Upper lobe of right lung (tissue), 1 donor: Measurements from ENCODE around the gene APBA3. TPM values are rescaled to one million over a fixed set of nuclear protein-coding genes. Genes with fewer than 3 reads are reported as not detected.

Experiments
- ATAC-seq: fragments of 200-7000 bp; cut with Tn5 transposase; one replicate; pipeline ENCODE4 v1.9.1; 2020; ENCODE audit warnings: mild to moderate bottlenecking, moderate library complexity
- DNase-seq: peaks from one replicate; pipeline ENCODE4 v3.0.0-alpha.2; 2020
- H3K27ac ChIP-seq: fragments of 200-600 bp; one replicate; pipeline ENCODE4 v1.8.0; 2022
- H3K27me3 ChIP-seq: fragments of 200-600 bp; one replicate; pipeline ENCODE4 v1.8.0; 2022; ENCODE audit warnings: mild to moderate bottlenecking
- H3K36me3 ChIP-seq: fragments of 200-600 bp; one replicate; pipeline ENCODE4 v1.8.0; 2022
- H3K4me1 ChIP-seq: fragments of 200-600 bp; one replicate; pipeline ENCODE4 v1.8.0; 2022
- H3K4me3 ChIP-seq: fragments of 200-600 bp; one replicate; pipeline ENCODE4 v1.8.0; 2022; ENCODE audit warnings: mild to moderate bottlenecking
- H3K9me3 ChIP-seq: fragments of 200-600 bp; one replicate; pipeline ENCODE4 v1.8.0; 2022
- intact Hi-C: fragments of 100-400 bp; cut with DNase I; formaldehyde crosslinking; loops from one replicate; pipeline ENCODE4 v1.11.0; 2022
- total RNA-seq: library from RNA; stranded (reverse); fragmentation: NEBNext Ultra II Directional; extraction: Animal tissue kit (Norgen Biotek cat#: 25700); gene quantifications from one replicate; pipeline ENCODE4 v1.2.1, GENCODE V29; 2021
- TF ChIP-seq, protein P1 (sequence below): fragments of 200-600 bp; IDR thresholded peaks from one replicate; pipeline ENCODE4 v1.8.0; 2022; ENCODE audit warnings: antibody characterized with exemption
- donor health status: DM: no; HTN: yes; CAD: no; lungs with severe emphysema.

APBA3 gene
- total RNA-seq, 1 donor from 2014 or later = 21.9 TPM

DNA sequence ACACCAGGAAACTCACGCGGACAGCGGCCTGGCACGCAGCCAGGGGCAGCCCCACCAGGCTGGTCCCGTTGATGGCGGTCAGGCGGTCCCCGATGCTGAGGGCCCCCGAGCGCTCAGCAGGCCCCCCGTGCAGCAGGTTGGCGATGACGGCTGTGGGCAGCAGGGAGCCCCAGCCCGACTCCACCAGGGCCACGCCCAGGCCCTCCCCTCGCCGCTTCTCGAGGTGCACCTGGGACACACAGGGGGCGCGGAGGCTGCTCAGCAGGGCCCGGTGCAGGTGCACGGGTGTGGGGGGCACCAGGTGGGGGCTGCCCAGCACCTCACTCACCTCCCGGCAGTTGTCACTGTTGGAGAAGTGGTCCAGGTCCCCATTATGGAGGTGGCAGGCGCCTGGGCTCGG lies 9.0 kb downstream of the APBA3 start:
- Histone ChIP-seq H3K27ac (no peak overlapping the region), H3K4me1 (no peaks in the 10 kb centered on the region), H3K4me3 (no peak overlapping the region), H3K36me3 (peaks cover 46% of the 10 kb centered on the region), H3K9me3 (no peaks in the 10 kb centered on the region), H3K27me3 (no peaks in the 10 kb centered on the region)
- ATAC-seq (no peak), DNase-seq (no peak)
- intact Hi-C loops = no loop called here
- TF ChIP-seq, protein P1, sequence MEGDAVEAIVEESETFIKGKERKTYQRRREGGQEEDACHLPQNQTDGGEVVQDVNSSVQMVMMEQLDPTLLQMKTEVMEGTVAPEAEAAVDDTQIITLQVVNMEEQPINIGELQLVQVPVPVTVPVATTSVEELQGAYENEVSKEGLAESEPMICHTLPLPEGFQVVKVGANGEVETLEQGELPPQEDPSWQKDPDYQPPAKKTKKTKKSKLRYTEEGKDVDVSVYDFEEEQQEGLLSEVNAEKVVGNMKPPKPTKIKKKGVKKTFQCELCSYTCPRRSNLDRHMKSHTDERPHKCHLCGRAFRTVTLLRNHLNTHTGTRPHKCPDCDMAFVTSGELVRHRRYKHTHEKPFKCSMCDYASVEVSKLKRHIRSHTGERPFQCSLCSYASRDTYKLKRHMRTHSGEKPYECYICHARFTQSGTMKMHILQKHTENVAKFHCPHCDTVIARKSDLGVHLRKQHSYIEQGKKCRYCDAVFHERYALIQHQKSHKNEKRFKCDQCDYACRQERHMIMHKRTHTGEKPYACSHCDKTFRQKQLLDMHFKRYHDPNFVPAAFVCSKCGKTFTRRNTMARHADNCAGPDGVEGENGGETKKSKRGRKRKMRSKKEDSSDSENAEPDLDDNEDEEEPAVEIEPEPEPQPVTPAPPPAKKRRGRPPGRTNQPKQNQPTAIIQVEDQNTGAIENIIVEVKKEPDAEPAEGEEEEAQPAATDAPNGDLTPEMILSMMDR = no peak

DNA sequence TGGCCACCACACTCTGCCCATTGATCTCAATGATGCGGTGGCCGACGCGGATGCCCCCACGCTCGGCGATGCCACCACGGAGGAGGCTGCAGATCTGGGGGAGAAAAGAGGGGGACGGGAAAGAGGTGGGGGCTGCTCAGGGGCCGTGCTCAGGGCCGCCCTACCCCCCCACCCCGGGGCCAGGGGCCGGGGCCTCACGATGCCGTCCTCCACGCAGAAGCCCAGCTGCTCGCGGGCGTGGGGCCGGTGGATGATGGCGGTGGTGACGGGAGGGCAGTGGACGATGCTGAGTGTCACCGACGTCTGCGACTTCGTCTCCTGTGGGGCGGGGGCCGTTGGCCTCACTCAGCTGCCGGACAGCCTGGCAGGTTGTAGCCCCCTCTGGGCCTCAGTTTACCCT lies 10.3 kb downstream of the APBA3 start:
- Histone ChIP-seq H3K9me3 (no peaks in the 10 kb centered on the region), H3K4me1 (no peaks in the 10 kb centered on the region), H3K27me3 (no peaks in the 10 kb centered on the region), H3K4me3 (no peak overlapping the region), H3K27ac (no peak overlapping the region), H3K36me3 (peaks cover 39% of the 10 kb centered on the region)
- DNase-seq = no peak
- no peak for ATAC-seq
- intact Hi-C loops = no loop called here
- TF ChIP-seq, protein P1 = no peak

DNA sequence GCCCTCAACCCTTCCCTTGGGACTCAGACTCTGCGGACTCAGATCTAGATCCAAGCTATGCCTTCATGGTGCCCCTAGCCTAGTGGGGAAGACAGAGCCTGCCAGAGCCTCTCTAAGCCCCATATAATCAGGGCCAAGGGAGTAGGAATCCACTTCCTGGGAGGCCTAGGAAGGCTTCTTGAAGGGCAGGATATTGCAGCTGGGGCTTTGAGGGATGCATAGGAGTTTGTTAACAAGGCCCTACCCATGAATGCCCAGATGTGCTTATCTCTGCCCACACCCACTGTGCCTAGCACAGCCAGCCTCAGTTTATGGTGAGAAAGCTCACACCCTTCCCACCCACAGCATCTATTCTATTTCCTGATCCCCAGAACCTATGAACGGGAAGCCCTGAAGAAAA lies 11.3 kb downstream of the APBA3 start:
- DNase-seq (no peak), ATAC-seq (no peak)
- Histone ChIP-seq H3K27me3 (no peaks in the 10 kb centered on the region), H3K27ac (no peak overlapping the region), H3K36me3 (peaks cover 39% of the 10 kb centered on the region), H3K9me3 (no peaks in the 10 kb centered on the region), H3K4me1 (no peaks in the 10 kb centered on the region), H3K4me3 (no peak overlapping the region)
- intact Hi-C loops = no loop called here
- TF ChIP-seq, protein P1 = no peak

DNA sequence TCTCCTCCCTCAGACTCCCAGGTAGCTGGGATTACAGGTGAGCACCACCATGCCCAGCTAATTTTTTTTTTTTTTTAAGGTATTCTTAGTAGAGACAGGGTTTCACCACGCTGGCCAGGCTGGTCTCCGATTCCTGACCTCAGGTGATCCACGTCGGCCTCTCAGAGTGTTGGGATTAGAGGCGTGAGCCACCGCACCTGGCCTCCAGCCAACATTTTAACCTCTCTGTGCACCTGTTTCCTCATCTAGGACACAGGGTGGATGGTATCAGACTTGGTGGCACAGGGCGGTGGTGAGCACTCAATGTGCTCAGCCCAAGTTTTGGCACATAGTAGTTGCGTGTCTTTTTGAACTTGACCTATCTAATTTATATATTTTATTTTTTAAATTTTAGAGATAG lies 12.5 kb downstream of the APBA3 start:
- DNase-seq (no peak), ATAC-seq (peak; percentile 21)
- Histone ChIP-seq H3K4me3 (no peak overlapping the region), H3K27me3 (no peaks in the 10 kb centered on the region), H3K4me1 (no peaks in the 10 kb centered on the region), H3K36me3 (peaks cover 39% of the 10 kb centered on the region), H3K27ac (no peak overlapping the region), H3K9me3 (no peaks in the 10 kb centered on the region)
- TF ChIP-seq, protein P1 = no peak
- intact Hi-C loops = no loop called here

DNA sequence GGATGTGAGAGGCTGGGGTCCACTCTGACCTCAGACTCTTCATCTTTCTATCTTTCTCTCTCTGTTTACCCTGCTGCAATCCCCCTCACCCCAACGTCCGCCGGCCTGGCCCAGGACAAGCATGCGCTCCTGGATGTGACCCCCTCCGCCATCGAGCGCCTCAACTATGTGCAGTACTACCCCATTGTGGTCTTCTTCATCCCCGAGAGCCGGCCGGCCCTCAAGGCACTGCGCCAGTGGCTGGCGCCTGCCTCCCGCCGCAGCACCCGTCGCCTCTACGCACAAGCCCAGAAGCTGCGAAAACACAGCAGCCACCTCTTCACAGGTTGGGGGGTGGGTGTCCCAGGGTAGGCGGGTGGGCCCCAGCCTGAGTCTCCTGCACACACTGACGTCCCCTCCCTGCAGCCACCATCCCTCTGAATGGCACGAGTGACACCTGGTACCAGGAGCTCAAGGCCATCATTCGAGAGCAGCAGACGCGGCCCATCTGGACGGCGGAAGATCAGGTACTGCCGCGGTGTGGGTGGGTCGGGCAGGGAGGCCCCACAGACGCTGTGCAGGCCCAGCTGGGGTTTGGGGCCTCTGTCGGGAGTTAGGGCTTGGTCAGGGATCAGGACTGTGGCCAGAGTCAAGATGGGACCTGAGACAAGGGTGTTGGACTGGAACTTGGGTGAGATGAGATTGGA lies 15.0 kb downstream of the APBA3 start:
- Histone ChIP-seq H3K27ac (no peak overlapping the region), H3K36me3 (peaks cover 19% of the 10 kb centered on the region), H3K9me3 (no peaks in the 10 kb centered on the region), H3K4me1 (no peaks in the 10 kb centered on the region), H3K4me3 (no peak overlapping the region), H3K27me3 (no peaks in the 10 kb centered on the region)
- DNase-seq = no peak
- intact Hi-C loops = no loop called here
- no peak for ATAC-seq
- TF ChIP-seq, protein P1 = no peak
